Endometrium (tissue), 2 donors: ENCODE data around the gene FHIT.

Experiments used
- FAIRE-seq: peaks from 2 replicates; lab custom pipeline; 2012; peaks lifted over from hg19 to GRCh38; lab: Jason Lieb, UNC
- donor health status: control.
- donor health status: control.

Gene FHIT

GRCh38 chr3:59877263-59878037, 1373.8 kb downstream of the FHIT start:
- no peak for FAIRE-seq

GRCh38 chr3:59876533-59877062, 1374.7 kb downstream of the FHIT start:
- FAIRE-seq = no peak

GRCh38 chr3:59873576-59874230, 1377.5 kb downstream of the FHIT start:
- no peak for FAIRE-seq

- no peak for FAIRE-seq
Measured at GRCh38 chr3:59872128-59872527, 1379.1 kb downstream of the FHIT start.

- FAIRE-seq = no peak
Measured at GRCh38 chr3:59867185-59868002, 1383.9 kb downstream of the FHIT start.

- no peak for FAIRE-seq
Measured at GRCh38 chr3:59866076-59866475, 1385.2 kb downstream of the FHIT start.

GRCh38 chr3:59865351-59865750, 1385.9 kb downstream of the FHIT start:
- FAIRE-seq = no peak

- no peak for FAIRE-seq
Measured at GRCh38 chr3:59862686-59863085, 1388.6 kb downstream of the FHIT start.

- FAIRE-seq = peak; percentile 61
Measured at GRCh38 chr3:59857589-59858346, 1393.5 kb downstream of the FHIT start.

- FAIRE-seq = no peak
Measured at GRCh38 chr3:59856934-59857460, 1394.3 kb downstream of the FHIT start.

GRCh38 chr3:59854061-59854709, 1397.1 kb downstream of the FHIT start:
- no peak for FAIRE-seq

- no peak for FAIRE-seq
Measured at GRCh38 chr3:59850417-59850816, 1400.8 kb downstream of the FHIT start.

GRCh38 chr3:59845386-59845785, 1405.9 kb downstream of the FHIT start:
- FAIRE-seq = no peak

- FAIRE-seq = no peak
Measured at GRCh38 chr3:59843821-59844220, 1407.4 kb downstream of the FHIT start.

- FAIRE-seq = no peak
Measured at GRCh38 chr3:59839810-59840515, 1411.3 kb downstream of the FHIT start.

GRCh38 chr3:59839283-59839682, 1412.0 kb downstream of the FHIT start:
- no peak for FAIRE-seq

- no peak for FAIRE-seq
Measured at GRCh38 chr3:59836531-59836930, 1414.7 kb downstream of the FHIT start.

GRCh38 chr3:59832702-59833101, 1418.5 kb downstream of the FHIT start:
- FAIRE-seq = no peak

- no peak for FAIRE-seq
Measured at GRCh38 chr3:59832241-59832640, 1419.0 kb downstream of the FHIT start.

- FAIRE-seq = no peak
Measured at GRCh38 chr3:59831394-59831793, 1419.9 kb downstream of the FHIT start.
